Sigmoid colon (tissue), 3 donors: ENCODE results near the gene UTS2.

Experiments
- POLR2A ChIP-seq, 2 donors: fragments of 450-650 bp; IDR thresholded peaks; one replicate each; pipeline ENCODE4 v1.6.1; 2016; ENCODE audit warnings: antibody characterized with exemption in 2 of 2, mild to moderate bottlenecking in 2 of 2, moderate library complexity in 2 of 2
- TF ChIP-seq, protein P1 (sequence below), 4 experiments: fragments of 450-650 bp in 3 of 4; fragments of 200-600 bp in 1 of 4; IDR thresholded peaks; one replicate each; pipeline ENCODE4 v1.5.1; 2016 to 2019; ENCODE audit warnings: antibody characterized with exemption in 4 of 4, mild to moderate bottlenecking in 3 of 4, moderate library complexity in 2 of 4

- TF ChIP-seq, protein P1, sequence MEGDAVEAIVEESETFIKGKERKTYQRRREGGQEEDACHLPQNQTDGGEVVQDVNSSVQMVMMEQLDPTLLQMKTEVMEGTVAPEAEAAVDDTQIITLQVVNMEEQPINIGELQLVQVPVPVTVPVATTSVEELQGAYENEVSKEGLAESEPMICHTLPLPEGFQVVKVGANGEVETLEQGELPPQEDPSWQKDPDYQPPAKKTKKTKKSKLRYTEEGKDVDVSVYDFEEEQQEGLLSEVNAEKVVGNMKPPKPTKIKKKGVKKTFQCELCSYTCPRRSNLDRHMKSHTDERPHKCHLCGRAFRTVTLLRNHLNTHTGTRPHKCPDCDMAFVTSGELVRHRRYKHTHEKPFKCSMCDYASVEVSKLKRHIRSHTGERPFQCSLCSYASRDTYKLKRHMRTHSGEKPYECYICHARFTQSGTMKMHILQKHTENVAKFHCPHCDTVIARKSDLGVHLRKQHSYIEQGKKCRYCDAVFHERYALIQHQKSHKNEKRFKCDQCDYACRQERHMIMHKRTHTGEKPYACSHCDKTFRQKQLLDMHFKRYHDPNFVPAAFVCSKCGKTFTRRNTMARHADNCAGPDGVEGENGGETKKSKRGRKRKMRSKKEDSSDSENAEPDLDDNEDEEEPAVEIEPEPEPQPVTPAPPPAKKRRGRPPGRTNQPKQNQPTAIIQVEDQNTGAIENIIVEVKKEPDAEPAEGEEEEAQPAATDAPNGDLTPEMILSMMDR (IDR thresholded peaks at IDR 0.05): no peak
- TF ChIP-seq POLR2A (IDR thresholded peaks at IDR 0.05): no peak
Measured at GRCh38 chr1:7865978-7866377, 13.1 kb upstream of the UTS2 start.
